ENCODE data around the gene SLC39A11. TPM values are rescaled to one million over a fixed set of nuclear protein-coding genes. Genes with fewer than 3 reads are reported as not detected.
"Not testable (repeated sequence)": the region's sequence is repeated elsewhere in the genome, so short reads cannot be mapped to it uniquely, and the experiment has no call there.

Gene SLC39A11
- total RNA-seq, 3 donors from 2014 or later: 31.6 to 71.6 (median 51.6) TPM

DNA sequence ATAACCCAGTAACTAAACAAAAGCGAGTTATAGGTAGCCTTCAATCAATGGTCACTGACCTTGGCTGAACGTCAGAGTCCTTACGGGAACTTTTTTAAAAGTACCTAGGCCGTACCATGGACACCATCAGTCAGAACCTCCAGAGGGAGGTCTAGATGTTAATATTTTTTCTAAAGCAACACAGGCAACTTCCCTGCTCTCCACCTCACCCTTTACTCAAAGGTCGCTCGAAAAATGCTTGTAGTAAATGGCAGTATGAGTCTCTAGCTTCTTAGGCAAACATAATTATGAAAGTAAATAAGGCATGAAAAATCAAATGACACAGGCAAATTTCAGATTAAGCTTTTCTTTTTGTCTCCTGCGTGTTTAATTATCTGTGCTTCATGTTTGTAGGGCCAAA, 82.1 kb downstream of the SLC39A11 start:
- H3K4me3 ChIP-seq: no peak overlapping the region
- TF ChIP-seq, protein P1, sequence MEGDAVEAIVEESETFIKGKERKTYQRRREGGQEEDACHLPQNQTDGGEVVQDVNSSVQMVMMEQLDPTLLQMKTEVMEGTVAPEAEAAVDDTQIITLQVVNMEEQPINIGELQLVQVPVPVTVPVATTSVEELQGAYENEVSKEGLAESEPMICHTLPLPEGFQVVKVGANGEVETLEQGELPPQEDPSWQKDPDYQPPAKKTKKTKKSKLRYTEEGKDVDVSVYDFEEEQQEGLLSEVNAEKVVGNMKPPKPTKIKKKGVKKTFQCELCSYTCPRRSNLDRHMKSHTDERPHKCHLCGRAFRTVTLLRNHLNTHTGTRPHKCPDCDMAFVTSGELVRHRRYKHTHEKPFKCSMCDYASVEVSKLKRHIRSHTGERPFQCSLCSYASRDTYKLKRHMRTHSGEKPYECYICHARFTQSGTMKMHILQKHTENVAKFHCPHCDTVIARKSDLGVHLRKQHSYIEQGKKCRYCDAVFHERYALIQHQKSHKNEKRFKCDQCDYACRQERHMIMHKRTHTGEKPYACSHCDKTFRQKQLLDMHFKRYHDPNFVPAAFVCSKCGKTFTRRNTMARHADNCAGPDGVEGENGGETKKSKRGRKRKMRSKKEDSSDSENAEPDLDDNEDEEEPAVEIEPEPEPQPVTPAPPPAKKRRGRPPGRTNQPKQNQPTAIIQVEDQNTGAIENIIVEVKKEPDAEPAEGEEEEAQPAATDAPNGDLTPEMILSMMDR (IDR thresholded peaks at IDR 0.05): no peak
- H3K9me3 ChIP-seq: no peaks in the 10 kb centered on the region
- ATAC-seq (peak; percentile 50), DNase-seq (no peak)
- H3K4me1 ChIP-seq (ENCODE audit: low read depth): peaks cover 5% of the 10 kb centered on the region
- intact Hi-C loops (cut with DNase I, micrococcal nuclease): no loop called here
- no peaks in the 10 kb centered on the region for H3K36me3 ChIP-seq (ENCODE audit: low read depth)

DNA sequence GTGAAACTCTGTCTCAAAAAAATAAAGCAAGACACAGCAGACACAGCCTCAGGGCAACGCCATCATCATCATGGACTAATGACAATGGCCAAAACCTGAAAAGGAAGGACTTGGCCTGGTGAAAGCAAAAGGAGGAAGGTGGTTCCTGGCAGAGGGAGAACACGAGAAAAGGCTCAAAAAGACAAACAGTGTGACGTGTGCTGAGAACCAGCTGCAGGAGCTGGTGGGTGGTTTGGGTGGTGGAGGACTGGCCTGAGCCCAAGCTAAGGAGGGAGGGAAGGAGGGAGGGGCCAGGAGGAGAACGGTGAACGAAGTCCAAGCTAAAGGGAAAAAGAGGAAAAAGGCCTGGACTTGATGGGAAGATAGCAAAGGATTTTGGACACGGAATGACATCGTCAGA, 85.1 kb downstream of the SLC39A11 start:
- TF ChIP-seq, protein P1 (IDR thresholded peaks at IDR 0.05): no peak
- Histone ChIP-seq H3K36me3 (ENCODE audit: low read depth) (no peaks in the 10 kb centered on the region), H3K4me3 (no peak overlapping the region), H3K4me1 (ENCODE audit: low read depth) (peaks cover 5% of the 10 kb centered on the region), H3K9me3 (no peaks in the 10 kb centered on the region)
- ATAC-seq (peak; percentile 71), DNase-seq (peak in 1 of 3 donors; percentile 41)
- intact Hi-C loops (cut with DNase I, micrococcal nuclease): no loop called here

DNA sequence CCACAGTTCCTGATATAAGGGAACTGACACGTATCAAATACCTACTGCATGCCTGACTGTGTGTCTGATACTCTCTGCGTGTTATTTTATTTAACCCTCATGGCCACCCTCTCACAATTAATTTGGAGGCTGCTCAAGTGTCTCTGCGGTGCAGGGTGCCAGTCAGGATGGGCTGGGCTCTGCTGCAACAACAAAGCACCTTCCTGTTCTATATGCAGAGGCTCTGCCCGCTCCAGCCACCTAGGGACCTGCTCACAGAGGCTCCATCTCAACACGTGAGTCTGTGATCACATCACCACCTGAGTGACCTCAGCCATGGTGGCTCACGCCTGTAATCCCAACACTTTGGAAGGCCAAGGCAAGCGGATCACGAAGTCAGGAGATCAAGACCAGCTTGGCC, 87.1 kb downstream of the SLC39A11 start:
- H3K4me1 ChIP-seq (ENCODE audit: low read depth): peaks cover 3% of the 10 kb centered on the region
- intact Hi-C loops (cut with DNase I, micrococcal nuclease): no loop called here
- TF ChIP-seq, protein P1 (IDR thresholded peaks at IDR 0.05): no peak
- ATAC-seq: no peak
- no peaks in the 10 kb centered on the region for H3K36me3 ChIP-seq (ENCODE audit: low read depth)
- no peak for DNase-seq
- H3K4me3 ChIP-seq: no peak overlapping the region
- no peaks in the 10 kb centered on the region for H3K9me3 ChIP-seq

DNA sequence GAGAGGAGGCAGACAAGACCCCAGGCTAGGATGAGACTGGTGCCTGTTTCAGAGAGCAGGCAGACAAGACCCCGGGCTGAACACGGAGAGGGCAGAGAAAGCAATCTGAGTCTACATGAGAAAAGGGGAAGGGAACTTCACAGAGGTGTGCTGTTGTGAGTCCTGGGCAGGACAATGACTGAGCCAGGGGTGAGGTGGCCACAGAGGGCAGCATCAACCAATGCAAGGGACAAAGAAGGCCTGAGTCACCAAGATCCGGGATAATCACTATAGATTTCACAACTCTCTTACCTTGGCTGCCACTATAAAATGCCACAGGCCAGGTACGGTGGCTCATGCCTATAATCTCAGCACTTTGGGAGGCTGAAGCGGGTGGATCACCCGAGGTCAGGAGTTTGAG, 89.0 kb downstream of the SLC39A11 start:
- peak; percentile 78 for ATAC-seq
- TF ChIP-seq, protein P1 (IDR thresholded peaks at IDR 0.05): no peak
- no peak overlapping the region for H3K4me3 ChIP-seq
- no peaks in the 10 kb centered on the region for H3K36me3 ChIP-seq (ENCODE audit: low read depth)
- no peaks in the 10 kb centered on the region for H3K4me1 ChIP-seq (ENCODE audit: low read depth)
- H3K9me3 ChIP-seq: no peaks in the 10 kb centered on the region
- DNase-seq: no peak
- intact Hi-C loops (cut with DNase I, micrococcal nuclease): no loop called here

DNA sequence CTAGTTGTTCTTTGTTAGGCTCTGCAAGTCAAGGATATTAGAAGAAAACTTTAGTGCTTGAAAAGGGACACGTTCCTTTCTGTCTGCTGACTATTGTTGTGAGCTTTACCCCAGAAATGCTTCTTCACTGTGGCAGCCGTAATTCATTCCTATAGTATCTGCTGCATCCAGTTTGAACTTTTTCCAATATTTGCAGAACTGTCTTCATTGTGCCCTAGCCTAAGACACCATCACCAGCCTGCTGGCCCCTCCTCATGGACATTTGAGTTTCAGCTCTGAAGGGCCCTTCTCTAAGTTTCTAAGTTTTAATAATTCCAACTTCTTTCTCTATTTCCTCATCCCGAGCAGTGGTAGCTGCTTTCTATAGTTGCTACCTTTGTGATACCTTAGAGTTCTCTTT, 91.7 kb downstream of the SLC39A11 start:
- intact Hi-C loops (cut with DNase I, micrococcal nuclease): no loop called here
- ATAC-seq: no peak
- TF ChIP-seq, protein P1 (IDR thresholded peaks at IDR 0.05): no peak
- Histone ChIP-seq H3K4me3 (no peak overlapping the region), H3K36me3 (ENCODE audit: low read depth) (no peaks in the 10 kb centered on the region), H3K9me3 (no peaks in the 10 kb centered on the region), H3K4me1 (ENCODE audit: low read depth) (no peaks in the 10 kb centered on the region)
- no peak for DNase-seq

DNA sequence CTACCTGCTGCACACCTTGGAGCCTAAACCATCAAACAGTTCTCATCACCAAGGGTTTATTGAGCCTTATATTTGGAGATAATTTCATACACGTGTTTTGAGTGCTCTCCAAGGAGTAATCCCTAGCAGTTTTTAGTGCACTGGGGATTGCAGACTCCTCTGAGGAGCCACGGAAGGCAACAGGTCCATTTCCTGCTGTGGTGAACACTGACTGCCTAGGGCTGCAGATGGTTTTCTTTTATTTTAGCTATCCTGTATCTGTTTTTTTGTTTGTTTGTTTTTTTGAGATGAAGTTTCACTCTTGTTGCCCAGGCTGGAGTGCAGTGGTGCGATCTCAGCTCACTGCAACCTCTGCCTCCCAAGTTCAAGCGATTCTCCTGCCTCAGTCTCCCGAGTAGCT, 93.0 kb downstream of the SLC39A11 start:
- H3K4me3 ChIP-seq; H3K4me1 ChIP-seq (ENCODE audit: low read depth); H3K9me3 ChIP-seq; DNase-seq; ATAC-seq; H3K36me3 ChIP-seq (ENCODE audit: low read depth); intact Hi-C loops (cut with DNase I, micrococcal nuclease): not testable (repeated sequence)
